Effector memory CD4-positive, alpha-beta T cell (primary cell): ENCODE measurements around the gene C10orf71.

Experiments used
- DNase-seq, 3 donors: peaks; one replicate each; pipeline ENCODE4 v3.0.0-alpha.2; 2020
- H3K27ac ChIP-seq: 2 replicates; pipeline ENCODE4 v1.7.0; 2013; ENCODE audit warnings: mild to moderate bottlenecking, low read length, moderate library complexity; ENCODE audit not compliant: insufficient read depth, poor library complexity, severe bottlenecking
- H3K27me3 ChIP-seq: replicated peaks from 2 replicates; pipeline ENCODE4 v1.7.0; 2013; ENCODE audit warnings: mild to moderate bottlenecking, low read length; ENCODE audit not compliant: insufficient read depth, control insufficient read depth, poor library complexity, severe bottlenecking
- H3K36me3 ChIP-seq: 2 replicates; pipeline ENCODE4 v1.7.0; 2013; ENCODE audit warnings: mild to moderate bottlenecking, low read length, moderate library complexity; ENCODE audit not compliant: control insufficient read depth, insufficient read depth
- H3K4me1 ChIP-seq: 2 replicates; pipeline ENCODE4 v1.7.0; 2013; ENCODE audit warnings: low read length, mild to moderate bottlenecking; ENCODE audit not compliant: control insufficient read depth, insufficient read depth, poor library complexity, severe bottlenecking
- H3K4me3 ChIP-seq: 2 replicates; pipeline ENCODE4 v1.7.0; 2013; ENCODE audit warnings: low read length, low read depth, mild to moderate bottlenecking; ENCODE audit not compliant: insufficient read depth, poor library complexity, severe bottlenecking
- H3K9me3 ChIP-seq: 2 replicates; pipeline ENCODE4 v1.7.0; 2013; ENCODE audit warnings: mild to moderate bottlenecking, low read length, moderate library complexity; ENCODE audit not compliant: control insufficient read depth

Gene C10orf71

GRCh38 chr10:49331431-49331830 lies 32.5 kb downstream of the C10orf71 start:
- DNase-seq = no peak
- no peaks in the 10 kb centered on the region for H3K4me1 ChIP-seq
- no peaks in the 10 kb centered on the region for H3K36me3 ChIP-seq
- H3K9me3 ChIP-seq = no peaks in the 10 kb centered on the region
- H3K4me3 ChIP-seq = no peak overlapping the region
- H3K27me3 ChIP-seq = no peaks in the 10 kb centered on the region
- no peak overlapping the region for H3K27ac ChIP-seq

- no peaks in the 10 kb centered on the region for H3K4me1 ChIP-seq
- DNase-seq = no peak
- no peak overlapping the region for H3K4me3 ChIP-seq
- H3K27ac ChIP-seq = no peak overlapping the region
- no peaks in the 10 kb centered on the region for H3K9me3 ChIP-seq
- no peaks in the 10 kb centered on the region for H3K36me3 ChIP-seq
- no peaks in the 10 kb centered on the region for H3K27me3 ChIP-seq
Observed at GRCh38 chr10:49332333-49332732, 33.4 kb downstream of the C10orf71 start.

- Histone ChIP-seq H3K4me3 (no peak overlapping the region), H3K4me1 (no peaks in the 10 kb centered on the region), H3K27ac (no peak overlapping the region), H3K36me3 (no peaks in the 10 kb centered on the region), H3K9me3 (no peaks in the 10 kb centered on the region), H3K27me3 (no peaks in the 10 kb centered on the region)
- no peak for DNase-seq
Observed at GRCh38 chr10:49332768-49333167, 33.8 kb downstream of the C10orf71 start.

- no peak overlapping the region for H3K4me3 ChIP-seq
- H3K27ac ChIP-seq = no peak overlapping the region
- no peaks in the 10 kb centered on the region for H3K4me1 ChIP-seq
- H3K27me3 ChIP-seq = no peaks in the 10 kb centered on the region
- no peaks in the 10 kb centered on the region for H3K9me3 ChIP-seq
- H3K36me3 ChIP-seq = no peaks in the 10 kb centered on the region
- no peak for DNase-seq
Observed at GRCh38 chr10:49333192-49333591, 34.2 kb downstream of the C10orf71 start.

GRCh38 chr10:49334964-49335363 lies 36.0 kb downstream of the C10orf71 start:
- Histone ChIP-seq H3K27me3 (no peaks in the 10 kb centered on the region), H3K36me3 (no peaks in the 10 kb centered on the region), H3K4me3 (no peak overlapping the region), H3K4me1 (no peaks in the 10 kb centered on the region), H3K27ac (no peak overlapping the region), H3K9me3 (no peaks in the 10 kb centered on the region)
- DNase-seq = no peak

GRCh38 chr10:49335364-49335972 lies 36.5 kb downstream of the C10orf71 start:
- H3K27me3 ChIP-seq = no peaks in the 10 kb centered on the region
- no peak overlapping the region for H3K4me3 ChIP-seq
- H3K9me3 ChIP-seq = no peaks in the 10 kb centered on the region
- H3K27ac ChIP-seq = no peak overlapping the region
- no peaks in the 10 kb centered on the region for H3K4me1 ChIP-seq
- no peak for DNase-seq
- no peaks in the 10 kb centered on the region for H3K36me3 ChIP-seq

GRCh38 chr10:49338604-49339003 lies 39.6 kb downstream of the C10orf71 start:
- DNase-seq = no peak
- H3K36me3 ChIP-seq = no peaks in the 10 kb centered on the region
- H3K4me1 ChIP-seq = no peaks in the 10 kb centered on the region
- H3K9me3 ChIP-seq = no peaks in the 10 kb centered on the region
- no peak overlapping the region for H3K27ac ChIP-seq
- no peak overlapping the region for H3K4me3 ChIP-seq
- no peaks in the 10 kb centered on the region for H3K27me3 ChIP-seq

- Histone ChIP-seq H3K27ac (no peak overlapping the region), H3K27me3 (no peaks in the 10 kb centered on the region), H3K4me3 (no peak overlapping the region), H3K4me1 (no peaks in the 10 kb centered on the region), H3K9me3 (no peaks in the 10 kb centered on the region), H3K36me3 (no peaks in the 10 kb centered on the region)
- no peak for DNase-seq
Observed at GRCh38 chr10:49344840-49345239, 45.9 kb downstream of the C10orf71 start.

- no peak for DNase-seq
- Histone ChIP-seq H3K4me1 (no peaks in the 10 kb centered on the region), H3K9me3 (no peaks in the 10 kb centered on the region), H3K27me3 (no peaks in the 10 kb centered on the region), H3K27ac (no peak overlapping the region), H3K36me3 (no peaks in the 10 kb centered on the region), H3K4me3 (no peak overlapping the region)
Observed at GRCh38 chr10:49347342-49347741, 48.4 kb downstream of the C10orf71 start.

GRCh38 chr10:49347827-49348226 lies 48.9 kb downstream of the C10orf71 start:
- no peaks in the 10 kb centered on the region for H3K36me3 ChIP-seq
- no peak for DNase-seq
- H3K9me3 ChIP-seq = no peaks in the 10 kb centered on the region
- H3K4me3 ChIP-seq = no peak overlapping the region
- H3K27me3 ChIP-seq = no peaks in the 10 kb centered on the region
- no peak overlapping the region for H3K27ac ChIP-seq
- no peaks in the 10 kb centered on the region for H3K4me1 ChIP-seq
